NCI-H510A treated with DMSO at 0.1 percent for 48 hours (cell line): ENCODE results near the gene GLRA3.

ENCODE experiments used
- DNase-seq: peaks from one replicate; lab custom pipeline; 2025; lab: John Stamatoyannopoulos, UW

Gene GLRA3

DNA sequence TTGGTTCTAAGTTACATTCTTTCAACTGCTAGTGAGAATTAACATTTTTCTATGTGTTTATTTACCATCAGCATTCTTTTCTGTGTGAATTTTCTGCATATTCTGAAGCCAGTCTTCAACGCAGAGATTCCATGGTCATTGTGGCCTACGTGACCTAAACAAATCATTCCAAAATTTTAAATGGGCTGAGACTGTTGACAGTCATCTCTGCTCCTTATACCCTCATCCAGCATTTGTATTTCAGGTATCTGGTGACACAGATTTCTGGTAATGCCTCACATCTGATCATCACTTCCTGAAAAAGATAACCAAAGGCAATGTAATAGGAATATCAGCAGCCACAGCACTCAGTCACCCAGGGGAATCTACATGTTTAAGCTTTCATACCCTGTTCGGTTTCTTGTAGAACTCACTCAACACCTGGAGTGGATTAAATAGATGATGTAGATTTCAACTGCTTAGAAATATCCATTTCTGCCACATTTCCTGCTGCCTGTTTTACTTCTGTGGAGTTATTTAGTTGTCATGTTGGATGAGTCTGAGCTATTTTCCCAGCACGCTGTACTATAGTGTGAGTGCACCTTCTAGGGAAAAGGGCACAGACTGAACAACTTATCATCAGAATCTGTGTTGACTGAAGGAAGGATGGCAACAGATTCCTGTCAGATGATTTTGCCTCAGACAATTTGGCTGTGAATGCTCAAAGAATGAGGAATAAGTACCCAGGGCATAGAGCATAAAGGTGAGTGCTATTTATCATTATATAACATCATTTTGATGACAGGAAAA lies 233.7 kb downstream of the GLRA3 start:
- no peak for DNase-seq

DNA sequence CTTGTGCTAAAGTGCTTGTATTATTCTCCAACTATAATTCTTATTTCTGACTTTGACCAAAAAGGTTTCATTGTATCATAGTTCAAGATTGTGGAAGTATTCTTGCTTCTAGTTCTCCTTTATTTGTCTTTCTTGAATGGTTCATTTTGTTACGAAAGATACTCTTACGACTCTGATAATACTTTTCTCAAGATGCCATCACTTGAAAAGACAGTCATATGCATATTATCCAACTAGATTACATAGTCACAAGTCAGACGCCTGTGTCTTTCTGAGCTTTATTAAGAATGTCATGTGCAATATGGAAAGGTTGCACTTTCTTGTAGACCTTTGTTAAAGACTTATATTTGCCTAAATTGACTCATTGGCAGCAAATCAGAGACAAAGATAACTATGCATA lies 235.3 kb downstream of the GLRA3 start:
- no peak for DNase-seq

DNA sequence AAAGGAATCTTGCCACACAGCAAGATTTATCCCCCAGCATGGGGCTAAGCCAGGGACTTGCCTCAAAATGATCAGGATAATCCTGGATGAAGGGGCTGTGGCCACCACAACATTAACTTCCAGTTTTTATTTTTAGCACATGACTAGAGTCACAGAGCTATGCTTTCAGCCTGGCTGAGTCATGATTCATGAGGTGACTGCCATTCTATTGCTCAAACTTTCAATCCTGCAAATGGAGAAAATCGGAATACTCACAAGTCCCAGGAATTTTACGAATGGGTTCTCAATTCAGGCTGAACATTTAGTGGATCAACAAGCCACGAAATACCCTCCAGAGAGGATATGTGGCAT lies 236.1 kb downstream of the GLRA3 start:
- no peak for DNase-seq

DNA sequence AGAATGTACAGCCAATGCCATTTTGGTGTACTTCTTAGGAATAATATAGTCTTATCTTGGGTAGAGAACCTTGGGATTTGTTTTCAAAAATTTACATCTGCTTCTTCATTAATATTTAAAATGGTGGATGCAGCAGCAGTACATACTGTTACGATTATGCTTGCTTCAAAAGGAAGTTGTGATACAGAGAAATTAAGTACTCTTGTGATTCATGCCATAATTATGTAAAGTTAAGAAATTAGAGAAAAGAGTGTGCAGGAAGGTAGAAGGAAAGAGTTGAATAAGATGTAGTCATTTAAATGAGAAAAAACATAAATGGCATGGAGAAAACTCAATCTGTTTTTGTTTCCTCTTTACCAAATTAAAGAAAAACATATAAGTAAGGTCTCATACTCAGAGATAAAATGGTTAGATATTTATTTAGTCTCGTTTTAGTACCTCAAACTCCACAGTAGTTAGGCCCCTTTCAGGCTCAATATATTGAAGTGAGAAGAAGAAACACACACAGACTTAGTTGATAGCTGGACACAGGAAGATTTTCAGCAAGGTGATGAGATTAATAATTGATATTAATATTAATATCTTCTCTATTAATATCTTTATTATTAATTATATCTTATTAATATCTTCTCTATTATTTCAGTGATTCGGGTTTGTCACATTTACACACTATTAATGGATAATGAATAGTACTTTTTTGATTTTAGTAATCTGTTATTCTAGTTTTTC lies 236.6 kb downstream of the GLRA3 start:
- DNase-seq, result no peak

DNA sequence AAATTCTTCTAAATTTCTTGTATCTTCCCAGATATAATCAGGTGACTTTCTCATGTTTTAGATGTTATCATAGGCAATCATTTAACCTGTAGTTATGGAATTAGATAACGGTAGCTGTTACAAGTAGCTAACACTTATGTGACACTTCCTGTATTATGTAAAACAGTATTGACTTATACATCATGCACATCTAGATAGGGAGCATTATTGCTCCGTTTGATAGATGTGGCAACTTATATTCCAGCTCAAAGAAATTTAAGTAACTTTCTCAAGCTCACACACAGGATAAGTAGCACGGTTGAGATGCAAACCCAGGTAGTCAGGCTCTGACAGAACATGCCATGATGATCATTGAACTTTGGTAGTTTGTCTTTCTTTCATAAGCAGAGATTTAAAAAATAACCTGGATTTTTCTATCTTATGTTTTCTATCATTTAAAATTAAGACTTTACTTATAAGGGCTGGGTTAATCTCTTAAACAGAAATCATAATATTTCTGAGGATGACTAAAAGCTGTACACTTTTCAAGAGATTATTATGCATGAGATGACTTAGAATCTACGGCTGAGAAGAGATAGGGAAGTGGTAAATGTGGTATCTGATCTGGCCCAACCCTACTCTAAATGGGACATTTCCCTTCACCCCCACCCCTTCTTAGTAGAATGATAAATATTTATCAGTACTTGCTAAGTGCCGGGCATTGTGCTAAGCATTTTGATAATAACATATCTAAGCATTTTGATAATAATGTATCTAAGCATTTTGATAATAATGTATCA lies 237.6 kb downstream of the GLRA3 start:
- DNase-seq, result no peak

DNA sequence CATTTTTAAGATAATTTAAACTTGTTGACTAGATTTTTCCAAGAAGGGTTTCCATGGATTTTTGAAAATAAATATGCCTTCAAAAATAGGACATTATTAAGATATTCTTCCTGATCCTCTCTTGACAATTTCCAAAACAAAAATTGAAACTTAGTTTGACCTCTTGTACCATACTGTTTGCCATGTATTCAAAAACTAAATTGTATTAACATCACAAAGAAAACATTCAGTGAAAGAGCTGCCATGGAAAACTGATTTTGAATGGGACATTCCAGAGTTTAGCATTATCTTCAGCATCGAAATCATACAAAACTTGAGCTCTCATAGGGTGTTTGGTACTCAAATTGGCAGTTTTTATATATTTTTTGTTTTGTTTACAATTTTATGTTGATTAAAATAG lies 238.7 kb downstream of the GLRA3 start:
- no peak for DNase-seq
